C4-2B (cell line): ENCODE measurements around the gene CASP10.

ENCODE experiments used
- H3K27ac ChIP-seq: fragments of 450-650 bp; 2 replicates; pipeline ENCODE4 v1.5.1; 2017
- ZFX ChIP-seq: fragments of 450-650 bp; IDR thresholded peaks from 2 replicates; pipeline ENCODE4 v1.6.1; 2017
- TF ChIP-seq, protein P1 (sequence below): fragments of 450-650 bp; conservative IDR thresholded peaks from 2 replicates; pipeline ENCODE4 v1.5.1; 2017; ENCODE audit warnings: mild to moderate bottlenecking

CASP10 gene

DNA sequence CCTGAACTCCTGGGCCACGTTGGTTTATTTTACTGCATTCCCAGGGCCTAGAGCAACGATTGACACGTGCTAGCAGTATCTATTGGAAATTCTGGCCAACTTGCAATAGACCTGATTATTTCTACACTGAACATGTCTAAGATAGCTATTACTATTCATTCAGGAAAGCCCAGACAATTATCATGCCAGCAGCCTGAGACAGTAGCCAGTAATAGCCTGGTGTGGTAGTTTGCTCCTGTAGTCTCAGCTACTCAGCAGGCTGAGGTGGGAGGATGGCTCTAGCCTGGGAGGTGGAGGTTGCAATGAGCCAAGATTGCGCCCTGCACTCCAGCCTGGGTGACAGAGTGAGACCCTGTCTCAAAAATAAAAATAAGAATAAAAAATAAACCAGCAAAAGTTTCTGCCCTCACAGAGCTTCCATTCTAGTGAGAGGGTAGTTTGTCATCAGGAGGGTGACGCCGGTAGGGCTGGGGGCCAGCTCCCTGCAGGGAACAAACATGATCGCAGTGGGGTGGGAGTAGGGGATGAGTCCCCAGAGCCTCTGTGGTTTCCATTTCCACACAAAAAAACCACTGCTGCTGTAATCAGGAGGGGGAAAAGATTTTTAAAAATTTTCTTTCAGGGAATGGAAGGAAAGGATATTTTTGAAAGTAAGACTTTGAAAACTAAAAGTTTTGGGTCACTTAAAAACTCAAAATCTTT is 81.7 kb downstream of the CASP10 start:
- no peak overlapping the region for H3K27ac ChIP-seq
- TF ChIP-seq, protein P1, sequence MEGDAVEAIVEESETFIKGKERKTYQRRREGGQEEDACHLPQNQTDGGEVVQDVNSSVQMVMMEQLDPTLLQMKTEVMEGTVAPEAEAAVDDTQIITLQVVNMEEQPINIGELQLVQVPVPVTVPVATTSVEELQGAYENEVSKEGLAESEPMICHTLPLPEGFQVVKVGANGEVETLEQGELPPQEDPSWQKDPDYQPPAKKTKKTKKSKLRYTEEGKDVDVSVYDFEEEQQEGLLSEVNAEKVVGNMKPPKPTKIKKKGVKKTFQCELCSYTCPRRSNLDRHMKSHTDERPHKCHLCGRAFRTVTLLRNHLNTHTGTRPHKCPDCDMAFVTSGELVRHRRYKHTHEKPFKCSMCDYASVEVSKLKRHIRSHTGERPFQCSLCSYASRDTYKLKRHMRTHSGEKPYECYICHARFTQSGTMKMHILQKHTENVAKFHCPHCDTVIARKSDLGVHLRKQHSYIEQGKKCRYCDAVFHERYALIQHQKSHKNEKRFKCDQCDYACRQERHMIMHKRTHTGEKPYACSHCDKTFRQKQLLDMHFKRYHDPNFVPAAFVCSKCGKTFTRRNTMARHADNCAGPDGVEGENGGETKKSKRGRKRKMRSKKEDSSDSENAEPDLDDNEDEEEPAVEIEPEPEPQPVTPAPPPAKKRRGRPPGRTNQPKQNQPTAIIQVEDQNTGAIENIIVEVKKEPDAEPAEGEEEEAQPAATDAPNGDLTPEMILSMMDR: no peak
- no peak for TF ChIP-seq ZFX

DNA sequence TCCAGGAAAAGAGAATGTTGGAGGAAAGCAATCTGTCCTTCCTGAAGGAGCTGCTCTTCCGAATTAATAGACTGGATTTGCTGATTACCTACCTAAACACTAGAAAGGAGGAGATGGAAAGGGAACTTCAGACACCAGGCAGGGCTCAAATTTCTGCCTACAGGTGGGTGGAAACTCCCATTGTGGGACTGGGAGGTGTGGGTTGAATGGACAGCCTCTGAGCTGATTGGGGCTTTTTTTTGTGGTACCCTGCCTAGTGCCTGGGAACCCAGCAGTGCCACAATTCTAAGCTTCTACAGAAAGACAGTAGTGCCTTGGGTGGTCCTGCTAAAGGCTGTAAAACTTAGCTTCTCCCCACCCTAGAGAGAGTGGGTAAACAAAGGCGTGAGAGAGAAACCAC is 83.7 kb downstream of the CASP10 start:
- no peak overlapping the region for H3K27ac ChIP-seq
- TF ChIP-seq ZFX: no peak
- TF ChIP-seq, protein P1: no peak

DNA sequence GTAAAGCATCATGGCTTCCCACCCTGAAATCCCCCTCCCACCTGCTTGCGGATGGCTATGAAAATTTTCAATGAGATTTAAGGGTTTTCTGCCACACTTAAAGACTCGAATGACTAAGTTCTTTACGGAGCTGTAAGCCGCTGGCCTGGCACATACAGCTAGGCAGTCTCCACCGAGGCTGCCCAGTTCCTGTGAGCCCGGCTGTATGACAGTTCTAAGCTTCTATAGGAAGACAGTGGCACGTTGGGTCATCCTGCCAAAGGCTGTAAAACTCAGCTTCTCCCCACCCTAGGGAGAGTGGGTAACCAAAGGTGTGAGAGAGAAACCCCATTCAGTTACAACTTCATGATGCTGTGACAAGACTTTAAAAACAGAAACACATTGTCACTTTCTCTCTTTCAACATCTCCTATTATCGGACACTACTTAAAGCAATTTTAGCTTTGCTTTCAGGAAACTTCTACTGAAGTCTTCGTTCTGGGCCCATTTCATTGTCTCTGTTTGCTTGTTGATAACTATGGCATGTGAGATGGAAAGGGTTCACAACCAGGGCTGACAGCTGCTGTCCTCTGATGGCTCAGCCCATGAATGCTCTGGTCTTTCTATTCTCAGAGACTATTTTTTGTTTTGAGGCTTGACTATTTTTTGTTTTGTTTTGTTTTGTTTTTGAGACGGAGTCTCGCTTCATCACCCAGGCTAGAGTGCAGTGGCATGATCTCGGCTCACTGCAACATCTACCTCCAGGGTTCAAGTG is 84.5 kb downstream of the CASP10 start:
- no peak for TF ChIP-seq ZFX
- TF ChIP-seq, protein P1: no peak
- no peak overlapping the region for H3K27ac ChIP-seq

DNA sequence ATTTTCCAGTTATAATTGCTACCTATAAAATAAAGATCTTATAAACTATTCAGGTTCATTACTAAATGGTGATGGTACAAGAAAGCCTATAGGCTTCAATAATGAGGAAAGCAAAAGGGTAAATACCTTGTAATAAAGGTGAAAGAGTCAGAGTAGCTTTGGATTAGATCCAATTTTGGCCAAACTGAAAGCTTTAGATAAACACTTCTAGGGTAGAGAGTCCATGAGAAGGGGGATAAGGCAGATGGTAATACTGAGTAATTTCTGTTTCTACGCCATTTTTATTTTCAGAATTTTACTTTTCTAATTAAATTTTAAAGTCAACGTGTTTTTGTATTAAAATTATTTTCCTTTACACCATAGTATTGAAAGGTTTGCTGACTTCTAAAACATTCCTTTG is 86.8 kb downstream of the CASP10 start:
- TF ChIP-seq, protein P1: no peak
- TF ChIP-seq ZFX: no peak
- H3K27ac ChIP-seq: no peak overlapping the region

DNA sequence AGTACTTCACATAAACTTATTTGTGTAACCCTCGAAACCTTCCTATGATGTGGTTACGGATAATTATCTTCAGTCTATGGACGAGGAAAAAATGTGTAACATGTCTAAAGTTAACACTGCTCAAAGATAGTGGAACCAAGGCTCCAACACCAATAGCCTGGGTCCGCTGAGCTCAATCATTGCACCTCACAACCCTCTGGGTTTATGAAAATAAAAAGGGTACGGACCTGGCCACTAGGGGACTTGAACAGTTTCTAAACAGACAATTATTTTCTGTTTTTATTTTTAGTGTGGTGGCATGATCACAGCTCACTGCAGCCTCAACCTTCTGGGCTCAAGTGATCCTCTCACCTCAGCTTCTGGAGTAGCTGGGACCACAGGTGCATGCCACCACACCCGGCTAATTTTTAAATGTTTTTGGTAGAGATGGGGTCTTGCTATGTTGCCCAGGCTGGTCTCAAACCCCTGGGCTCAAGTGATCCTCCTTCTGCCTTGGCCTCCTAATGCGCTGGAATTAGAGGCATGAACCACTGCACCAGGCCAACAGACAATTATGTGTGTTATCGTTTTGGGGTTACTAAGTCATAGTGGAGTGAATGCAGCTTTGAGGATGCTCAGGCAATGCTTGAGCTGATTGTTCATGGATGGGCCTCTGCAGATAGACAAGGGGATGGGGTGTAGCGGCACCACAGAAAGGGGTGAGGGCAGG is 87.5 kb downstream of the CASP10 start:
- TF ChIP-seq, protein P1: no peak
- TF ChIP-seq ZFX: no peak
- no peak overlapping the region for H3K27ac ChIP-seq

DNA sequence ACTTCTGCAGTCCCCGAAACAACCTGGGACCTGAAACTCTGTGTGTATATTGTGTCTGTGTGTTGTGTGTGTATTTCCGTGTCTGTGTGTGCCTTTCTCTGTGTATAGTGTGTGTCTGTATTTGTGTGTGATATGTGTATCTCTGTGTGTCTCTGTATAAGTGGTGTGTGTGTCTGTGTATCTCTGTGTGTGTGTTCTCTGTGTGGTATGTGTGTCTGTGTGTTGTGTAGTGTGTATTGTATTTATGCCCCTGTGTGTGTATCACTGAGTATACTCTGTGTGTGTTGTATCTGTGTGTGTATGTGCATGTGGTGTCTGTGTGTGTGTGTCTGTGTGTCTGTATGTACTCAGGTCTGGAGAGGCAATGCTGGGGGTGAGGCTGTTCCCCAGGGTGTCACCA is 89.0 kb downstream of the CASP10 start:
- TF ChIP-seq, protein P1: no peak
- TF ChIP-seq ZFX: no peak
- H3K27ac ChIP-seq: no peak overlapping the region
